GM19351 (cell line): ENCODE results near the gene KIR2DL4.
"Not testable (repeated sequence)": the region's sequence is repeated elsewhere in the genome, so short reads cannot be mapped to it uniquely, and the experiment has no call there.

Experiments
- ATAC-seq: cut with Tn5 transposase; IDR thresholded peaks from one replicate; pipeline ENCODE4 v1.9.1; 2021; ENCODE audit warnings: mild to moderate bottlenecking, moderate library complexity; ENCODE audit not compliant: unreplicated experiment

The KIR2DL4 gene

DNA sequence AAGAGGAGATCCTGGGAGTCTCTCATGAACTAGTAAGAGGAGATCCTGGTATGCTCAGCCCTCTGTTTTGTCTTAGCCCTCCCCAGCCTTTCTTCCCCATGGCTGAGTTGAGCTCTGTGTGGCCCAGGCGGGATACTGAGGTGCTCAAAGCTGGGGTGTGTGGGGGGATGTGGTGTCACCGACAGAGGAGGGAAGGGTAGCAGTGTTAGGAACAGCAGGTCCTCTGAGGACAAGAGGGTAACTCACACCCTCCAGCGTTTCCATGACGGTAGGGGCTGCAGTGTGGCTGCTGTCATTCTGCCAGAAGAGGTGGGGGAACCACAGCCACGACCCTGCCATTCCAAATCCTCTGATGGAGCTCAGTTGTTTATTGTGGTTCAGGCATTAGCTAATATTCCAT lies 691 bp downstream of the KIR2DL4 start:
- no peak for ATAC-seq

DNA sequence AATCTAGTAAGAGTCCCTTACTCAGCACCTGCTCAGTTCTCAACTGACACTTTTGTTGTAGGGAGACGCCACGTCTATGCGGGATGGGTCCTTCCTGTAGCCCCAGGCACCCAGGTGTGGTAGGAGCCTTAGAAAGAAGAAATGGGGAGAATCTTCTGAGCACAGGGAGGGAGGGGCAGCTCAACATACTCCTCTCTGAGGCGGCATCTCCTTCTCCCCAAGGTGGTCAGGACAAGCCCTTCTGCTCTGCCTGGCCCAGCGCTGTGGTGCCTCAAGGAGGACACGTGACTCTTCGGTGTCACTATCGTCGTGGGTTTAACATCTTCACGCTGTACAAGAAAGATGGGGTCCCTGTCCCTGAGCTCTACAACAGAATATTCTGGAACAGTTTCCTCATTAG lies 1.2 kb downstream of the KIR2DL4 start:
- ATAC-seq = no peak

- ATAC-seq = no peak
Measured at GRCh38 chr19:54805665-54806515, 2.5 kb downstream of the KIR2DL4 start.

DNA sequence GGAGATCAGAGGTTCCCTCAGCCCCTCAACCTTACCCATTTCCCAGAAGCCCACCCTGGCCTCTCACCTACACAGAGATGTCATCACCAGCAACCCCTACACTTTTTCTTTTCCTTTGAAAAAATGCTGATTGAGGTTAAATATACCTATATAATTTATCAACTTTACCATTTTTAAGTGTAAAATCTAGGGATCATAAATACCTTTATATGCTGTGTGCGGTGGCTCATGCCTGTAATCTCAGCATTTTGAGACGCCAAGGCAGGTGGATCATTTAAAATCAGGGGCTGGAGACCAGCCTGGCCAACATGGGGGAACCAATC lies 3.1 kb downstream of the KIR2DL4 start:
- ATAC-seq = no peak

DNA sequence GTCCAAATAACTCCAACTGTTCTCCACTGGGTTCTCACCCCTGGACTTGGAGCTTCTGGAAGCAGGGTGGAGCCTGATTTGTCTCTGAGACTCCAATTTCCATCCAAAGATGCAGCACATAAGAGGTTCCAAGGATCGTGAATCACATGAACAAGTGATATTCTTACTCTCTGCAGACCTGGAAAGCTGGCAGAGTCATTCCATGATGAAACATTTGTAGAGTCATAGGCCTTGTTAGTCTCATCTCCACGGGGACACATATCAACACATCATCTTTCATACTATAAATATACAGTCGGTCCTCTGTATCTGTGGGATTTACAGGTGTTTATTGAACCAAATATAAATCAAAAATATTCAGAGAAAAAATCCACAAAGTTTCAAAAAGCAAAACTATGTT lies 11.2 kb downstream of the KIR2DL4 start:
- ATAC-seq = not testable (repeated sequence)

GRCh38 chr19:54816251-54816650 lies 12.8 kb downstream of the KIR2DL4 start, which contains the start of gene KIR3DL1:
TSS of gene KIR3DL1 (plus strand) at chr19:54816468.
- not testable (repeated sequence) for ATAC-seq

DNA sequence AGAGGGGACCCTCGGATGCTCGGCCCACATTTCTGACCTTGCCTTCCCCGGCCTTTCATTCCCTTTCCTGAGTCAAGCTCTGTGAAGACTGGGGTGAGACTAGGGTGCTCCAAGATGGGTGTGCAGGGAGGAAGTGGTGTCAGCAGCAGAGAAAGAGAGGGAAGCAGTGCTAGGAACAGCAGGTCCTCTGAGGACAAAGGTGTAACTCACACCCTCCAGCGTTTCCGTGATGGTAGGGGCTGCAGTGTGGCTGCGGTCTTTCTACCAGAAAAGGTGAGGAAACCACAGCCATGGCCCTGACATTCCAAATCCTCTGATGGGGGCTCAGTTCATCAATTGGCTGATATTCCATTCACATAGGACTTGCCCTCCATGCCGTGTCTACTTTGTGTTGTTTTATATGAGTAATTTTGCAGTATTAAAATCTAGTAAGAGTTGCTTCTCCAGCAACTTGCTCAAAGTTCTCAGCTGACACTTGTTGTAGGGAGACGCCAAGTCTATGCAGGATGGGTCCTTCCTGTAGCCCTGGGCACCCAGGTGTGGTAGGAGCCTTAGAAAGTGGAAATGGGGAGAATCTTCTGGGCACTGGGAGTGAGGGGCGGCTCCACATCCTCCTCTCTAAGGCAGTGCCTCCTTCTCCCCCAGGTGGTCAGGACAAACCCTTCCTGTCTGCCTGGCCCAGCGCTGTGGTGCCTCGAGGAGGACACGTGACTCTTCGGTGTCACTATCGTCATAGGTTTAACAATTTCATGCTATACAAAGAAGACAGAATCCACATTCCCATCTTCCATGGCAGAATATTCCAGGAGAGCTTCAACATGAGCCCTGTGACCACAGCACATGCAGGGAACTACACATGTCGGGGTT lies 14.5 kb downstream of the KIR2DL4 start:
- no peak for ATAC-seq

DNA sequence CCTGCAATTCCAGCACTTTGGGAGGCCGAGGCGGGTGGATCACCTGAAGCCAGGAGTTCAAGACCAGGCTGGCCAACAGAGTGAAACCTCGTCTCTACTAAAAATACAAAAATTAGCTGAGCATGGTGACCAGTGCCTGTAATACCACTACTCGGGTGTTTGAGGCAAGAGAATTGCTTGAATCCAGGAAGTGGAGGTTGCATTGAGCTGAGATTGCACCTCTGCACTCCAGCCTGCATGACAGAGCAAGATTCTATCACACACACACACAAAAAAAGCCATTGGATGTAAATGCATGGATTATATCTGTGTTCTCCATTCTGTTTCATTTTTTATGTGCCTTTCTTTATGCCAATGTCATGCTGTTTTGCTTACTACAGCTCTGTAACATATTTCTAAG lies 21.0 kb downstream of the KIR2DL4 start:
- ATAC-seq = not testable (repeated sequence)

DNA sequence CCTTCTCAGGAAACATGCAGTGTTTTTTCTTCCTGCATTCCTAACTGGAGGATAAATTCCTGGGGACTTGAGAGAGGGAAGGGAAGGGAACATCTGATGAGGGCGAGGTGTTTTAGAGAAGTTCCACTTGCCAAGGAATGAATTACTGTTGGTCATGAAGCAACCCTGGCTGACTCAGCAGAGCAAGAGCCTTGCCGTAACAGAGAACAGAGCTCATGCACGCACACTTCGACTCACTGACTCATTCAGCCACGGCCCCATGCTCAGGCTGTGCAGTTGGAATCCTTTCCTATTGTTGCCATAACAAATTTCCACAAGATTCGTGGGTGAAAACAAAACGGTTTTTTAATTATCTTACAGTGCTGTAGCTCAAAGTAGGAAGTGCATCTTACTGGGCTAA lies 21.9 kb downstream of the KIR2DL4 start:
- not testable (repeated sequence) for ATAC-seq

- not testable (repeated sequence) for ATAC-seq
Measured at GRCh38 chr19:54828064-54828463, 24.7 kb downstream of the KIR2DL4 start.

- ATAC-seq = not testable (repeated sequence)
Measured at GRCh38 chr19:54832496-54832895, 29.1 kb downstream of the KIR2DL4 start, which contains the start of gene KIR2DS4. TSS of gene KIR2DS4 (plus strand) at chr19:54832676.

- ATAC-seq = not testable (repeated sequence)
Measured at GRCh38 chr19:54835126-54835525, 31.7 kb downstream of the KIR2DL4 start.

DNA sequence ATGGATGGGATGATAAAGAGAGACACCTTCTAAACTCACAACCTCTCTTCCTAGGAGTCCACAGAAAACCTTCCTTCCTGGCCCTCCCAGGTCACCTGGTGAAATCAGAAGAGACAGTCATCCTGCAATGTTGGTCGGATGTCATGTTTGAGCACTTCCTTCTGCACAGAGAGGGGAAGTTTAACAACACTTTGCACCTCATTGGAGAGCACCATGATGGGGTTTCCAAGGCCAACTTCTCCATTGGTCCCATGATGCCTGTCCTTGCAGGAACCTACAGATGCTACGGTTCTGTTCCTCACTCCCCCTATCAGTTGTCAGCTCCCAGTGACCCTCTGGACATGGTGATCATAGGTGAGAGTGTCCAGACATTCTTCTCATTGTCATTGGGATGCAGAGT lies 34.1 kb downstream of the KIR2DL4 start:
- not testable (repeated sequence) for ATAC-seq

GRCh38 chr19:54843171-54843570 lies 39.8 kb downstream of the KIR2DL4 start:
- ATAC-seq = not testable (repeated sequence)

DNA sequence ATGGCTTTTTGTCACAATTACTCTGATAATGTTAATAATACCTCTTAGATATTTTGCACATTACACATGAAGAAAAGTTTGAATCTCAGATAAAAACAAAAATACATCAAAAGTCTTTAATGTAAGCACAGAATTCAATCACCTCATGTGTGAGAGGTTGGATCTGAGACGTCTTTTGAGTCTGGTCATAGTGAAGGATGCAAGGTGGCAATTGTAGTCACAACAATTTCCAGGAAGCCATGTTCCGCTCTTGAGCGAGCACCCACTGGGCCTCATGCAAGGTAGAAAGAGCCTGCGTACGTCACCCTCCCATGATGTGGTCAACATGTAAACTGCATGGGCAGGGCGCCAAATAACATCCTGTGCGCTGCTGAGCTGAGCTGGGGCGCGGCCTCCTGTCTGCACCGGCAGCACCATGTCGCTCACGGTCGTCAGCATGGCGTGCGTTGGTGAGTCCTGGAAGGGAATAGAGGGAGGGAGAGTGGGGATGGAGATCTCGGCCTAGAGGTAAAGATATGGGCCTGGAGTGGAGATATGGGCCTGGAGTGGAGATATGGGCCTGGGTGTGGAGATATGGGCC lies 46.7 kb downstream of the KIR2DL4 start, which contains the start of gene KIR3DL2:
Gene KIR3DL2, plus strand, starts transcription at position 383 of the 580 bp plus-strand sequence. Its CDS starts 33 bp downstream, at position 416.
- not testable (repeated sequence) for ATAC-seq

DNA sequence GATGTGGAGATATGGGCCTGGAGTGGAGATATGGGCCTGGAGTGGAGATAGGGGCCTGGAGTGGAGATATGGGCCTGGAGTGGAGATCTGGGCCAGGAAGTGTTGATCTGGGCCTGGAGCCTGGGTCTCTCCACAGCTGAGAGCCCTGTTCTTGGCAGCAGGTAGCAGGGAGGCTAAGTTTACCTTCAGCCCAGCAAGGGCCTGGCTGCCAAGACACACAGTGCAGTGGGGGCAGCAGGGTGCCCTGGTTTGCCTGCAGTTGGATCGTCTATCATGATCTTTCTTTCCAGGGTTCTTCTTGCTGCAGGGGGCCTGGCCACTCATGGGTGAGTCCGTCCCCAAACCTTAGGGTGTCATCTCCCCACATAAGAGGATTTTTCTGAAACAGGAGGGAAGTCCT lies 47.5 kb downstream of the KIR2DL4 start:
- ATAC-seq = no peak

DNA sequence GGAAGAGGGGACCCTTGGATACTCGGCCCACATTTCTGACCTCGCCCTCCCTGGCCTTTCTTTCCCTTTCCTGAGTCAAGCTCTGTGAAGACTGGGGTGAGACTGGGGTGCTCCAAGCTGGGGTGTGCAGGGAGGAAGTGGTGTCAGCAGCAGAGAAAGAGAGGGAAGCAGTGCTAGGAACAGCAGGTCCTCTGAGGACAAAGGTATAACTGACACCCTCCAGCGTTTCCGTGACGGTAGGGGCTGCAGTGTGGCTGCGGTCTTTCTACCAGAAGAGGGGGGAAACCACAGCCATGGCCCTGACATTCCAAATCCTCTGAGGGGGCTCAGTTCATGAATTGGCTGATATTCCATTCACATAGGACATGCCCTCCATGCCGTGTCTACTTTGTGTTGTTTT lies 47.9 kb downstream of the KIR2DL4 start:
- no peak for ATAC-seq

GRCh38 chr19:54855241-54855640 lies 51.8 kb downstream of the KIR2DL4 start:
- not testable (repeated sequence) for ATAC-seq

- ATAC-seq = not testable (repeated sequence)
Measured at GRCh38 chr19:54858476-54858875, 55.1 kb downstream of the KIR2DL4 start.

DNA sequence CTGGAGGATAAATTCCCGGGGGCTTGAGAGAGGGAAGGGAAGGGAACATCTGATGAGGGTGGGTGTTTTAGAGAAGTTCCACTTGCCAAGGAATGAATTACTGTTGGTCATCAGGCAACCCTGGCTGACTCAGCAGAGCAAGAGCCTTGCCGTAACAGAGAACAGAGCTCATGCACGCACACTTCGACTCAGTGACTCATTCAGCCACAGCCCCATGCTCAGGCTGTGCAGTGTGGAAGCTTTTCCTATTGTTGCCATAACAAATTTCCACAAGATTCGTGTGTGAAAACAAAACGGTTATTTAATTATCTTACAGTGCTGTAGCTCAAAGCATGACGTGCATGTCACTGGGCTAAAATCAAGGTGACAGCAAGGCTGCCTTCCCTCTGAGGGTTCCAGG lies 56.0 kb downstream of the KIR2DL4 start:
- not testable (repeated sequence) for ATAC-seq

DNA sequence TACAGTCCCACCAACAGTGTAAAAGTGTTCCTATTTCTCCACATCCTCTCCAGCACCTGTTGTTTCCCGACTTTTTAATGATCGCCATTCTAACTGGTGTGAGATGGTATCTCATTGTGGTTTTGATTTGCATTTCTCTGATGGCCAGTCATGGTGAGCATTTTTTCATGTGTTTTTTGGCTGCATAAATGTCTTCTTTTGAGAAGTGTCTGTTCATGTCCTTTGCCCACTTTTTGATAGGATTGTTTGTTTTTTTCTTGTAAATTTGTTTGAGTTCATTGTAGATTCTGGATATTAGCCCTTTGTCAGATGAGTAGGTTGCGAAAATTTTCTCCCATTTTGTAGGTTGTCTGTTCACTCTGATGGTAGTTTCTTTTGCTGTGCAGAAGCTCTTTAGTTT lies 60.0 kb downstream of the KIR2DL4 start:
- ATAC-seq = not testable (repeated sequence)
